ENCODE data around the gene CHCHD3.
"Not testable (repeated sequence)": the region's sequence is repeated elsewhere in the genome, so short reads cannot be mapped to it uniquely, and the experiment has no call there.

CHCHD3 gene

DNA sequence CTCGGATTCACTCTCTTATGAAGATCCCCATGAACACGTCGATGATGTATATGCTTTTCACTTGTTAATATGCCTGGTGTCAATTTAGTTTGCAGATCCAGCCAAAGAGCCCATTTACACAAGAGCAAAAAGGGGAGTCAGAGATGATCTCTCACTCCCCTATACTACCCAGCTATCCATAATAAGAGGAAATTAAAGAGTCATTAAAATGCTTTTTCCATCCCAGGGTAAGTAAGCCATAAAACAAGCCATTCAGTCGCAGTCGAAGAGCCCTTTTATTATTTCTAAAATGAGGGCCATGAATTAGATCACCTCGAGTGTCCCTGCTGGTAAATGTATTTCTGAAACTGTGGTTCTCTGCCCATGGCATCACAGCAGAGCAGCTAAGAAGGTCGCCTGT, 41.2 kb downstream of the CHCHD3 start:
- no peaks in the 10 kb centered on the region for H3K9me3 Mint-ChIP-seq (ENCODE audit: low read depth)
- H3K27me3 Mint-ChIP-seq, result no peaks in the 10 kb centered on the region
- H3K36me3 Mint-ChIP-seq, result peaks cover 12% of the 10 kb centered on the region
- no peak overlapping the region for H3K4me3 Mint-ChIP-seq
- peaks cover 20% of the 10 kb centered on the region for H3K4me1 Mint-ChIP-seq (ENCODE audit: low read depth)
- no peak overlapping the region for H3K27ac Mint-ChIP-seq

- peaks cover 12% of the 10 kb centered on the region for H3K36me3 Mint-ChIP-seq
- H3K4me1 Mint-ChIP-seq (ENCODE audit: low read depth), result peaks cover 24% of the 10 kb centered on the region
- no peak overlapping the region for H3K27ac Mint-ChIP-seq
- H3K4me3 Mint-ChIP-seq, result no peak overlapping the region
- no peaks in the 10 kb centered on the region for H3K27me3 Mint-ChIP-seq
- no peaks in the 10 kb centered on the region for H3K9me3 Mint-ChIP-seq (ENCODE audit: low read depth)
Measured at GRCh38 chr7:133040178-133040577, 41.7 kb downstream of the CHCHD3 start.

DNA sequence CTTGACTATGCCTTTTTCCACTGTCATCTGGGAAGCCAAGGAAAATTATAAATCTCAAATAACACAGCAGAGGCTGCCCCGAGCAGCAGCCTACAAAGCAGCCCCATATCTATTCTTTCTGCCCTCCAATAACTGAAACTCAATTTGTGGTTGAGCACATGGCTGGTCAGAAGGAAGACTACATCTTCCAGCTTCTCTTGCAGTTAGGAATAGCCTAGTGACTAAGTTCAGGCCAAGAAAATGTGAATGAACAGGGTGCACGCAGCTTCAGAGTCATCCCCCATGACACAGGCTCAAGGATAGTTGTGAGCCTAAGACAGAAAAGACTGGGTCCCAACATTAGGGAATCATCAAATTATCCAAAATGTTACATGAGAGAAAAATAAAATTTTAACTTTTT, 42.3 kb downstream of the CHCHD3 start:
- Mint-ChIP-seq H3K27ac (no peak overlapping the region), H3K4me1 (ENCODE audit: low read depth) (peaks cover 26% of the 10 kb centered on the region), H3K27me3 (no peaks in the 10 kb centered on the region), H3K4me3 (no peak overlapping the region), H3K9me3 (ENCODE audit: low read depth) (no peaks in the 10 kb centered on the region), H3K36me3 (peaks cover 12% of the 10 kb centered on the region)

- peaks cover 32% of the 10 kb centered on the region for H3K4me1 Mint-ChIP-seq (ENCODE audit: low read depth)
- H3K36me3 Mint-ChIP-seq, result peaks cover 11% of the 10 kb centered on the region
- H3K4me3 Mint-ChIP-seq, result no peak overlapping the region
- H3K9me3 Mint-ChIP-seq (ENCODE audit: low read depth), result no peaks in the 10 kb centered on the region
- H3K27ac Mint-ChIP-seq, result no peak overlapping the region
- H3K27me3 Mint-ChIP-seq, result no peaks in the 10 kb centered on the region
Measured at GRCh38 chr7:133036289-133036688, 45.6 kb downstream of the CHCHD3 start.

GRCh38 chr7:133035240-133035639, 46.6 kb downstream of the CHCHD3 start:
- H3K4me1 Mint-ChIP-seq (ENCODE audit: low read depth), result peaks cover 34% of the 10 kb centered on the region
- not testable (repeated sequence) for H3K27me3 Mint-ChIP-seq; H3K4me3 Mint-ChIP-seq; H3K36me3 Mint-ChIP-seq; H3K9me3 Mint-ChIP-seq (ENCODE audit: low read depth); H3K27ac Mint-ChIP-seq

DNA sequence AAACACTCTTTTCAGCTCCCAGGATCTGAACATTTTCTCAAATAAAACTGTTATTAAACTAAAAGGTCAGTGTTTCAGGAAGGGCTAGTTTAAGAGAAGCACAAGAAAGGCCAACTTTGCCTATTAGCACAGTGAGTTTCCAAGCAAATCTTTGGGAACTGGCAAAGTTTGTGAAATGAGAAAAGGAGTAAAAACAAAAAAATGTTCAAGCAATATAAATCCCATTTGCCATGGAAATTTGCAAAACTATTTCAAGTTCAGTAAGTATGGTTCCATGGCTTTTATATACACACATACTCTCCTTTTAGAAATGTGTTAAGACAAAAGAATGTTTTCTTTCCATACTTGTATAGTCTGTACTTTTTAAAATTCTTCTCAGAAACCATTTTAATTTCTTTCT, 51.5 kb downstream of the CHCHD3 start:
- H3K36me3 Mint-ChIP-seq, result peaks cover 11% of the 10 kb centered on the region
- H3K4me3 Mint-ChIP-seq, result no peak overlapping the region
- H3K4me1 Mint-ChIP-seq (ENCODE audit: low read depth), result peaks cover 30% of the 10 kb centered on the region
- no peaks in the 10 kb centered on the region for H3K9me3 Mint-ChIP-seq (ENCODE audit: low read depth)
- H3K27me3 Mint-ChIP-seq, result no peaks in the 10 kb centered on the region
- H3K27ac Mint-ChIP-seq, result no peak overlapping the region

DNA sequence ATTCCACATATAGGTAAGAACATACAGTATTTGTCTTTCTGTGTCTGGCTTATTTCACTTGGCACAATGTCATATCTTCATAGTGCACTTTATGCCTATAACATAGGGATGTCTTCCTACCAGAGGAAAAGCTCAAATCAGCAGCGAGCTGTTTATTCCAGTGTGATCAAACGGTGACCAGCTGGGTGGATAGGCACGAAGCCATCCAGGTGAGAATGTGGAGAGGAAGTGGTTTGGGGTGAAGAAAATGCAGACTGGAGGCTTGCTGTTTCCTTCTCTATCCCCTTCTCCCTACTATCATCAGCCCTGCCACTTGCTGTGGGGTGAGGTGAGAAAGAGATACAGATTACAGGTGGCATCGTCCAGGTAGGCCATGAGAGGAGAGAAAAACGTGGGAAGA, 52.4 kb downstream of the CHCHD3 start:
- peak overlapping the region; percentile 3 for H3K4me3 Mint-ChIP-seq
- no peak overlapping the region for H3K27ac Mint-ChIP-seq
- H3K9me3 Mint-ChIP-seq (ENCODE audit: low read depth), result no peaks in the 10 kb centered on the region
- H3K36me3 Mint-ChIP-seq, result peaks cover 11% of the 10 kb centered on the region
- H3K4me1 Mint-ChIP-seq (ENCODE audit: low read depth), result peaks cover 27% of the 10 kb centered on the region
- no peaks in the 10 kb centered on the region for H3K27me3 Mint-ChIP-seq

- Mint-ChIP-seq H3K27ac (no peak overlapping the region), H3K4me1 (ENCODE audit: low read depth) (peaks cover 25% of the 10 kb centered on the region), H3K9me3 (ENCODE audit: low read depth) (no peaks in the 10 kb centered on the region)
Measured at GRCh38 chr7:133027397-133027796, 54.5 kb downstream of the CHCHD3 start.

DNA sequence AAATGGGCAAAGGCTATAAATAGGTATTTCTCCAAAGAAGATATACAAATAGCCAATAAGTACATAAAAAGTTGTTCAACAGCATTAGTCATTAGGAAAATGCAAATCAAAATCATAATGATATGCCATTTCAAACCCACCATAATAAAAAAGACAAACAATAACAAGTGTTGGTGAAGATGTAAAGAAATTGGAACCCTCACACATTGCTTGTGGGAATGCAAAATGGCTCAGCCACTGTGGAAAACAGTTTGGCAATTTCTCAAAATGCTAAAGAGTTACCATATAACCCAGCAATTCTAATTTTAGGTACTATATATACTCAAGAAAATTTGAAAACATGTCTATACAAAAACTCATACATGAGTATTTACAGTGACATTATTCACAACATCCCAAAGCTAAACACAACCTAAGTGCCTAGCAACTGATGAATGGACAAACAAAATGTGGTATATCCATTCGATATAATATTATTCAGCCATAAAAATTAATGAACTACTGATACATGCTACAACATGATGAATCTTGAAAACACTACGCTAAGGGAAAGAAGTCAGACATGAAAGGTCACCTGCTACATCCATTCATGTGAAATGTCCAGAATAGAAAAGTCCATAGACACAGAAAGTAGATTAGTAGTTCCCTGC, 55.6 kb downstream of the CHCHD3 start:
- Mint-ChIP-seq H3K27ac (no peak overlapping the region), H3K4me3 (no peak overlapping the region), H3K36me3 (peaks cover 18% of the 10 kb centered on the region), H3K27me3 (no peaks in the 10 kb centered on the region), H3K9me3 (ENCODE audit: low read depth) (no peaks in the 10 kb centered on the region), H3K4me1 (ENCODE audit: low read depth) (peaks cover 19% of the 10 kb centered on the region)

More at GRCh38 chr7:133027397-133027796, 54.5 kb downstream of the CHCHD3 start:
- H3K36me3 Mint-ChIP-seq, result peaks cover 16% of the 10 kb centered on the region
- H3K4me3 Mint-ChIP-seq, result no peak overlapping the region
- no peaks in the 10 kb centered on the region for H3K27me3 Mint-ChIP-seq

GRCh38 chr7:133025056-133025455, 56.8 kb downstream of the CHCHD3 start:
- no peaks in the 10 kb centered on the region for H3K27me3 Mint-ChIP-seq
- peaks cover 25% of the 10 kb centered on the region for H3K36me3 Mint-ChIP-seq
- H3K27ac Mint-ChIP-seq, result no peak overlapping the region
- H3K4me1 Mint-ChIP-seq (ENCODE audit: low read depth), result peaks cover 11% of the 10 kb centered on the region
- H3K4me3 Mint-ChIP-seq, result no peak overlapping the region
- H3K9me3 Mint-ChIP-seq (ENCODE audit: low read depth), result no peaks in the 10 kb centered on the region

GRCh38 chr7:133024596-133024995, 57.3 kb downstream of the CHCHD3 start:
- H3K4me3 Mint-ChIP-seq, result no peak overlapping the region
- H3K4me1 Mint-ChIP-seq (ENCODE audit: low read depth), result peaks cover 7% of the 10 kb centered on the region
- no peak overlapping the region for H3K27ac Mint-ChIP-seq
- no peaks in the 10 kb centered on the region for H3K9me3 Mint-ChIP-seq (ENCODE audit: low read depth)
- peaks cover 25% of the 10 kb centered on the region for H3K36me3 Mint-ChIP-seq
- no peaks in the 10 kb centered on the region for H3K27me3 Mint-ChIP-seq

DNA sequence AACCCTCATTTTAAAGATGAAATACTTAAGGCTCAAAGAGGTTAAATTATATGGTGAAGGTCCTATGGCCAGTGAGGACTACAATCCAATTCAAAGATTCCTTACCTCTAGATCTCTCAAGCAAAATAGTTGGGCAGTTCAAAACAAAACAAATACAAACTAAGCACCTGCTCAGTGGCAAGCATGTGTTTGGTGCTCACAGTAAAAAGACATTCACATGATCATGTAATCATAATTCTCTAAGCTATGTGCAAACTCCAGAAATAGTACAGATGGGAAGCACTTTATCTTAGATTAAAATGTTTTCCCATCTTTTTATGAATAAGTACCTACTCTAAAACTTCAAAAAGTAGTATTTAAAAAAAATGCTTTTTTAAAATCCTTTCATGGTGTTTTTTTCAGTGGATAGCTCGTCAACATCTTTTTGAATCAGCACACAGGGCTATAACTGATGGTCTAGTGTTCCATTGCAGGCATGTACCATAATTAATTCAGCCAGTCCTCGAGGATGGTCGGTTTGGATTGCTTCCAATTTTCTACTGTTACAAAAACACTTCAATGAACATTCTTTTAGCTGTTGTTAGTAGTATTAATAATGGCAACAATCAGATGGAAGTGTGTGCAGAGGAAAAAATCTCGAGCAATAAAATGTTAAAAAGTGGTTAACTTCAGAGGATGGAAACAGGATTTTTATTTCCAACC, 58.4 kb downstream of the CHCHD3 start:
- Mint-ChIP-seq H3K36me3 (peaks cover 23% of the 10 kb centered on the region), H3K4me1 (ENCODE audit: low read depth) (peaks cover 3% of the 10 kb centered on the region), H3K4me3 (no peak overlapping the region), H3K27me3 (no peaks in the 10 kb centered on the region), H3K9me3 (ENCODE audit: low read depth) (no peaks in the 10 kb centered on the region), H3K27ac (peak overlapping the region; percentile 18)

- peaks cover 23% of the 10 kb centered on the region for H3K36me3 Mint-ChIP-seq
- no peak overlapping the region for H3K4me3 Mint-ChIP-seq
- H3K9me3 Mint-ChIP-seq (ENCODE audit: low read depth), result no peaks in the 10 kb centered on the region
- H3K4me1 Mint-ChIP-seq (ENCODE audit: low read depth), result peaks cover 2% of the 10 kb centered on the region
- no peaks in the 10 kb centered on the region for H3K27me3 Mint-ChIP-seq
- H3K27ac Mint-ChIP-seq, result no peak overlapping the region
Measured at GRCh38 chr7:133022661-133023060, 59.2 kb downstream of the CHCHD3 start.

GRCh38 chr7:133021196-133021595, 60.7 kb downstream of the CHCHD3 start:
- peaks cover 20% of the 10 kb centered on the region for H3K36me3 Mint-ChIP-seq
- H3K4me1 Mint-ChIP-seq (ENCODE audit: low read depth), result peaks cover 3% of the 10 kb centered on the region
- no peaks in the 10 kb centered on the region for H3K9me3 Mint-ChIP-seq (ENCODE audit: low read depth)
- H3K27ac Mint-ChIP-seq, result no peak overlapping the region
- H3K4me3 Mint-ChIP-seq, result no peak overlapping the region
- H3K27me3 Mint-ChIP-seq, result no peaks in the 10 kb centered on the region

GRCh38 chr7:133020496-133020895, 61.4 kb downstream of the CHCHD3 start:
- Mint-ChIP-seq H3K9me3 (ENCODE audit: low read depth) (no peaks in the 10 kb centered on the region), H3K4me3 (no peak overlapping the region), H3K36me3 (peaks cover 22% of the 10 kb centered on the region), H3K4me1 (ENCODE audit: low read depth) (peaks cover 3% of the 10 kb centered on the region), H3K27me3 (no peaks in the 10 kb centered on the region), H3K27ac (no peak overlapping the region)

DNA sequence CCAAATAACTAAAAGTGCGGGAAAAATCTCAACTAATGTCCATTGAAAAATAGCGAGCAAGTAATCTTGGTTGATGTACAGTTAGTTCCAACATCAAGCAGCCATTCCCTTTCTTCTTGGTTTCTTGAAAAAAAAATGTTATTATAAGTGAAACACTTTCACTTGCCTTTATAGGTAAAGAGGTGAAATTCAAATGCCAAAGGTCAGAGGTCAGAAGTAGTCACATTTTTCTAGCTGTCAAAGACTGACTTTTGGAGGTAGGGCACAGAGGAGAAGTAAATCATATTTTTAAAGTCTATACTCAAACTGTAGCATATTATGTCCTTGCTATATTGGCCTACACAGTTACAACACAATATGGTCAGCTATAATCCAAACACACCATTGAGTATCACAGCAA, 62.3 kb downstream of the CHCHD3 start:
- H3K27me3 Mint-ChIP-seq, result no peaks in the 10 kb centered on the region
- no peaks in the 10 kb centered on the region for H3K9me3 Mint-ChIP-seq (ENCODE audit: low read depth)
- no peak overlapping the region for H3K27ac Mint-ChIP-seq
- peaks cover 3% of the 10 kb centered on the region for H3K4me1 Mint-ChIP-seq (ENCODE audit: low read depth)
- no peak overlapping the region for H3K4me3 Mint-ChIP-seq
- H3K36me3 Mint-ChIP-seq, result peaks cover 24% of the 10 kb centered on the region
